CD14-positive monocyte (primary cell): ENCODE measurements around the gene TEX10. TPM values are rescaled to one million over a fixed set of nuclear protein-coding genes. Genes with fewer than 3 reads are reported as not detected.

ENCODE experiments used
- DNase-seq, 3 donors: peaks; one replicate each; pipeline ENCODE4 v3.0.0-alpha.2; 2011 to 2022
- H2AFZ ChIP-seq: 2 replicates; pipeline ENCODE4 v1.6.0; 2012; ENCODE audit warnings: mild to moderate bottlenecking, low read depth, low read length, inconsistent platforms; ENCODE audit not compliant: insufficient read depth, poor library complexity, severe bottlenecking
- H3K27ac ChIP-seq, 2 donors: 1 replicate in 1 of 2; 2 replicates in 1 of 2; pipeline ENCODE4 v1.5.1; 2012 to 2013; ENCODE audit warnings: low read length in 2 of 2, control low read depth in 1 of 2, inconsistent platforms in 1 of 2, low read depth in 1 of 2, mild to moderate bottlenecking in 1 of 2
- H3K27me3 ChIP-seq, 2 donors: one replicate each; pipeline versions ENCODE4 v1.6.0 to v1.6.1; 2011 to 2013; ENCODE audit warnings: low read length in 2 of 2; ENCODE audit not compliant: control insufficient read depth in 2 of 2, insufficient read depth in 2 of 2
- H3K36me3 ChIP-seq, 2 donors: replicated peaks in 1 of 2; 1 replicate in 1 of 2; 2 replicates in 1 of 2; pipeline versions ENCODE4 v1.5.1 to v1.6.1; 2012 to 2013; ENCODE audit warnings: low read length in 2 of 2, control low read depth in 1 of 2, inconsistent platforms in 1 of 2, mild to moderate bottlenecking in 1 of 2; ENCODE audit not compliant: insufficient read depth in 2 of 2, control insufficient read depth in 1 of 2
- H3K4me1 ChIP-seq, 2 donors: 1 replicate in 1 of 2; 2 replicates in 1 of 2; pipeline versions ENCODE4 v1.5.1 to v1.6.1; 2012 to 2013; ENCODE audit warnings: low read length in 2 of 2, control low read depth in 1 of 2, inconsistent platforms in 1 of 2, mild to moderate bottlenecking in 1 of 2, moderate library complexity in 1 of 2; ENCODE audit not compliant: insufficient read depth in 2 of 2, control insufficient read depth in 1 of 2
- H3K4me2 ChIP-seq: replicated peaks from 2 replicates; pipeline ENCODE3; 2012; ENCODE audit warnings: low read length, moderate library complexity, mild to moderate bottlenecking; ENCODE audit not compliant: poor library complexity, severe bottlenecking; ENCODE audit errors: extremely low read depth
- H3K4me3 ChIP-seq, 3 experiments: fragments of 200-600 bp in 1 of 3; sonication (generic) in 1 of 3; replicated peaks in 1 of 3; 1 replicate in 2 of 3; 2 replicates in 1 of 3; pipeline ENCODE4 v1.5.1; 2011 to 2013; ENCODE audit warnings: low read length in 3 of 3, mild to moderate bottlenecking in 3 of 3, control low read depth in 2 of 3, low read depth in 2 of 3, inconsistent platforms in 1 of 3, moderate library complexity in 1 of 3
- H3K79me2 ChIP-seq: 2 replicates; pipeline ENCODE4 v1.6.0; 2012; ENCODE audit warnings: mild to moderate bottlenecking, control low read depth, inconsistent platforms, low read length, moderate library complexity; ENCODE audit not compliant: insufficient read depth
- H3K9ac ChIP-seq: 2 replicates; pipeline ENCODE4 v1.6.0; 2017; ENCODE audit warnings: low read length, mild to moderate bottlenecking; ENCODE audit not compliant: insufficient read depth, poor library complexity, severe bottlenecking
- H3K9me3 ChIP-seq, 2 donors: replicated peaks in 1 of 2; 1 replicate in 1 of 2; 2 replicates in 1 of 2; pipeline versions ENCODE4 v1.5.1 to v1.6.1; 2012 to 2013; ENCODE audit warnings: low read length in 2 of 2, control low read depth in 1 of 2; ENCODE audit not compliant: control insufficient read depth in 1 of 2, insufficient read depth in 1 of 2
- H4K20me1 ChIP-seq: 2 replicates; pipeline ENCODE4 v1.6.0; 2012; ENCODE audit warnings: mild to moderate bottlenecking, low read length, control low read depth, moderate library complexity; ENCODE audit not compliant: insufficient read depth
- H3K27ac Mint-ChIP-seq, 7 donors: one replicate each; pipeline ENCODE4 v1.8.0; 2020; ENCODE audit warnings: mild to moderate bottlenecking in 7 of 7, mixed read lengths in 7 of 7, moderate library complexity in 6 of 7, inconsistent platforms in 2 of 7
- H3K27me3 Mint-ChIP-seq, 3 donors: one replicate each; pipeline ENCODE4 v1.8.0; 2021 to 2022; ENCODE audit warnings: low read depth in 3 of 3, mild to moderate bottlenecking in 3 of 3, mixed read lengths in 3 of 3, moderate library complexity in 3 of 3, inconsistent platforms in 1 of 3
- H3K36me3 Mint-ChIP-seq, 2 donors: one replicate each; pipeline ENCODE4 v1.8.0; 2020; ENCODE audit warnings: mixed read lengths in 2 of 2, inconsistent platforms in 1 of 2, mild to moderate bottlenecking in 1 of 2
- H3K4me1 Mint-ChIP-seq: one replicate; pipeline ENCODE4 v1.8.0; 2020; ENCODE audit warnings: mild to moderate bottlenecking, mixed read lengths
- H3K4me3 Mint-ChIP-seq, 2 donors: one replicate each; pipeline ENCODE4 v1.8.0; 2020; ENCODE audit warnings: mild to moderate bottlenecking in 2 of 2, mixed read lengths in 2 of 2, moderate library complexity in 1 of 2
- H3K9me3 Mint-ChIP-seq, 7 donors: one replicate each; pipeline ENCODE4 v1.8.0; 2020 to 2022; ENCODE audit warnings: mixed read lengths in 7 of 7, mild to moderate bottlenecking in 6 of 7, moderate library complexity in 6 of 7, inconsistent platforms in 2 of 7
- WGBS: methylation state at CpG from one replicate; pipeline ENCODE4 v1.1.5; 2013; ENCODE audit warnings: missing lambda C conversion rate; ENCODE audit not compliant: insufficient coverage; 5-methylcytosine and 5-hydroxymethylcytosine counted together
- intact Hi-C, 2 donors: fragments of 100-400 bp; cut with micrococcal nuclease; formaldehyde crosslinking; loops; one replicate each; pipeline versions ENCODE4 v1.15.0 to v1.15.1; 2023
- polyA plus RNA-seq, 3 donors: library from polyadenylated mRNA; depleted of rRNA in 1 of 3; unstranded in 2 of 3; stranded (reverse) in 1 of 3; fragments of 300-500 nt in 2 of 3; fragments of >200 nt in 1 of 3; fragmentation: Illumina TruSeq in 2 of 3; gene quantifications; 1 replicate in 2 of 3; 2 replicates in 1 of 3; pipeline ENCODE4 v1.2.3, GENCODE V29; 2012 to 2021
- TF ChIP-seq, protein P1 (sequence below): fragments of 200-600 bp; IDR thresholded peaks from one replicate; pipeline ENCODE4 v1.8.0; 2022; ENCODE audit warnings: antibody characterized with exemption, mild to moderate bottlenecking

Gene TEX10
- polyA plus RNA-seq, 3 donors = 3.8 to 6.4 (median 4.5) TPM

DNA sequence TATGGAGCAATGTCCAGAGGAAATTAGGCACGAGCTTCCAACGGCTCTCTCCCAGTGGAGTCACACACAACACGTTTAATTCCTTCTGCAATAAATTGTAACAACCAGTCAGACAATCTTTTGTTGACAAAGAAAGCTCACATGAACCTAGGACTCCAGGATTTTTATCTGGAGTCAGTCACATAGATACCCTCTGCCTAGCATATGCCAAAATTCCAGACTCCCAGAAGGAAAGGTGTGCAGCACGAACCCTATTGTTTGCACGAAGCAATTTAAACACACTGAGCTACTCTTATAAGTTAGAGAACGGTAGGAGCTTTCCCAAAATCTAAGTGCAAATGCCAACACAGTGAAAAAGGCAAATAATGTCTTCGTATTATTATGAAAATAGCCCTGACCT lies 67.1 kb downstream of the TEX10 start:
- H3K36me3 ChIP-seq = peaks cover 8 to 52% of the 10 kb centered on the region in 2 donors
- no peak for DNase-seq
- no peak overlapping the region for H3K9ac ChIP-seq
- H3K4me2 ChIP-seq = no peak overlapping the region
- peaks cover 16 to 17% of the 10 kb centered on the region in 2 donors for H3K9me3 ChIP-seq
- H3K4me3 ChIP-seq = no peak overlapping the region
- Mint-ChIP-seq H3K27ac (no peak overlapping the region), H3K36me3 (peaks cover 32 to 55% of the 10 kb centered on the region in 2 donors), H3K27me3 (peaks cover 0 to 1% (median 0%) of the 10 kb centered on the region in 3 donors), H3K4me3 (no peak overlapping the region), H3K9me3 (peaks cover 12 to 26% (median 22%) of the 10 kb centered on the region in 7 donors), H3K4me1 (peaks cover 2% of the 10 kb centered on the region)
- H3K27ac ChIP-seq = no peak overlapping the region
- H3K79me2 ChIP-seq = no peaks in the 10 kb centered on the region
- no peaks in the 10 kb centered on the region for H4K20me1 ChIP-seq
- intact Hi-C loops = no loop called here
- H2AFZ ChIP-seq = no peak overlapping the region
- no peaks in the 10 kb centered on the region for H3K27me3 ChIP-seq
- 100% methylated on average over 4 of the region's 7 CpGs for WGBS
- H3K4me1 ChIP-seq = no peaks in the 10 kb centered on the region
- TF ChIP-seq, protein P1, sequence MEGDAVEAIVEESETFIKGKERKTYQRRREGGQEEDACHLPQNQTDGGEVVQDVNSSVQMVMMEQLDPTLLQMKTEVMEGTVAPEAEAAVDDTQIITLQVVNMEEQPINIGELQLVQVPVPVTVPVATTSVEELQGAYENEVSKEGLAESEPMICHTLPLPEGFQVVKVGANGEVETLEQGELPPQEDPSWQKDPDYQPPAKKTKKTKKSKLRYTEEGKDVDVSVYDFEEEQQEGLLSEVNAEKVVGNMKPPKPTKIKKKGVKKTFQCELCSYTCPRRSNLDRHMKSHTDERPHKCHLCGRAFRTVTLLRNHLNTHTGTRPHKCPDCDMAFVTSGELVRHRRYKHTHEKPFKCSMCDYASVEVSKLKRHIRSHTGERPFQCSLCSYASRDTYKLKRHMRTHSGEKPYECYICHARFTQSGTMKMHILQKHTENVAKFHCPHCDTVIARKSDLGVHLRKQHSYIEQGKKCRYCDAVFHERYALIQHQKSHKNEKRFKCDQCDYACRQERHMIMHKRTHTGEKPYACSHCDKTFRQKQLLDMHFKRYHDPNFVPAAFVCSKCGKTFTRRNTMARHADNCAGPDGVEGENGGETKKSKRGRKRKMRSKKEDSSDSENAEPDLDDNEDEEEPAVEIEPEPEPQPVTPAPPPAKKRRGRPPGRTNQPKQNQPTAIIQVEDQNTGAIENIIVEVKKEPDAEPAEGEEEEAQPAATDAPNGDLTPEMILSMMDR = no peak

DNA sequence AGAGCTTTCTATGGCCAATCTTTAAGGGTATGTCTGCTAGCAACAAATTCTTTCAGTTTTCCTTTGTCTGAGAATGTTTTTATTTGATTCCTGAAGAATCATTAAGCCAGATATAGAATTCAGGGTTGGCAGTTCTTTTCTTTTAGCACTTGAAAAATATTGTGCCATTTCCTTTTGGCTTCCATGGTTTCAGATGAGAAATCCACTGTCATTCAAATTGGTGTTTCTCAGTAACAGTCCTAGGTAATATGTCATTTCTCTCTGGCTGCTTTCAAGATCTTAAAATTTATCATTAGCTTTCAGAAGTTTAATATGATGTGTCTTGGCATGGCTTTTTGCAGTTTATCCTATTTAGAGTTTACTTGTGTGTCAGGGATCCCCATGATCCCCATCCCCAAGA lies 67.7 kb downstream of the TEX10 start:
- no peak overlapping the region for H3K9ac ChIP-seq
- no peak overlapping the region for H3K27ac ChIP-seq
- Mint-ChIP-seq H3K9me3 (peaks cover 12 to 23% (median 22%) of the 10 kb centered on the region in 7 donors), H3K4me1 (peaks cover 2% of the 10 kb centered on the region), H3K27me3 (peaks cover 0 to 1% (median 0%) of the 10 kb centered on the region in 3 donors), H3K27ac (no peak overlapping the region), H3K36me3 (peaks cover 32 to 50% of the 10 kb centered on the region in 2 donors), H3K4me3 (no peak overlapping the region)
- TF ChIP-seq, protein P1 = no peak
- no peaks in the 10 kb centered on the region for H3K27me3 ChIP-seq
- H3K9me3 ChIP-seq = peaks cover 16 to 17% of the 10 kb centered on the region in 2 donors
- no peaks in the 10 kb centered on the region for H3K79me2 ChIP-seq
- H3K36me3 ChIP-seq = peaks cover 8 to 51% of the 10 kb centered on the region in 2 donors
- H4K20me1 ChIP-seq = no peaks in the 10 kb centered on the region
- H3K4me2 ChIP-seq = no peak overlapping the region
- intact Hi-C loops = no loop called here
- no peak overlapping the region for H2AFZ ChIP-seq
- H3K4me1 ChIP-seq = no peaks in the 10 kb centered on the region
- no peak overlapping the region for H3K4me3 ChIP-seq
- no peak for DNase-seq
